Renal cortex interstitium (tissue), 15 donors: Measurements from ENCODE around the gene KLF6. TPM values are rescaled to one million over a fixed set of nuclear protein-coding genes. Genes with fewer than 3 reads are reported as not detected.

ENCODE experiments used
- DNase-seq, 11 donors: peaks; one replicate each; pipeline ENCODE4 v3.0.0-alpha.2; 2013; ENCODE audit warnings: low read depth in 9 of 11, low spot score in 4 of 11; ENCODE audit errors: extremely low read depth in 1 of 11
- long read RNA-seq, 16 experiments: transcript quantifications; one replicate each; lab custom pipeline, GENCODE V29; 2026
- polyA plus RNA-seq, 3 donors: library from polyadenylated mRNA; unstranded; fragments of 120-200 nt; gene quantifications; one replicate each; pipeline ENCODE4 v1.2.1, GENCODE V29; 2013; ENCODE audit not compliant: insufficient read length in 3 of 3

Gene KLF6
- polyA plus RNA-seq, result 10 to 100 TPM; 51.3 to 64.1 (median 61.4) TPM
- long read RNA-seq, donor 1, full-length matches to known transcripts, result 16 of 24 reads
- long read RNA-seq, donor 1, partial matches to known transcripts, result 8 of 24 reads
- long read RNA-seq, donor 1, other reads (novel, unspliced or antisense), result 0 of 24 reads
- long read RNA-seq, donor 2, full-length matches to known transcripts, result 17 of 17 reads
- long read RNA-seq, donor 2, partial matches to known transcripts, result 0 of 17 reads
- long read RNA-seq, donor 2, other reads (novel, unspliced or antisense), result 0 of 17 reads
- long read RNA-seq, donor 3, full-length matches to known transcripts, result 36 of 36 reads
- long read RNA-seq, donor 3, partial matches to known transcripts, result 0 of 36 reads
- long read RNA-seq, donor 3, other reads (novel, unspliced or antisense), result 0 of 36 reads
- long read RNA-seq, donor 4, full-length matches to known transcripts, result 11 of 11 reads
- long read RNA-seq, donor 4, partial matches to known transcripts, result 0 of 11 reads
- long read RNA-seq, donor 4, other reads (novel, unspliced or antisense), result 0 of 11 reads
- long read RNA-seq, donor 5, result 0 reads
- long read RNA-seq, donor 6, full-length matches to known transcripts, result 20 of 28 reads
- long read RNA-seq, donor 6, partial matches to known transcripts, result 8 of 28 reads
- long read RNA-seq, donor 6, other reads (novel, unspliced or antisense), result 0 of 28 reads
- long read RNA-seq, donor 7, full-length matches to known transcripts, result 16 of 16 reads
- long read RNA-seq, donor 7, partial matches to known transcripts, result 0 of 16 reads
- long read RNA-seq, donor 7, other reads (novel, unspliced or antisense), result 0 of 16 reads
- long read RNA-seq, donor 8, full-length matches to known transcripts, result 18 of 18 reads
- long read RNA-seq, donor 8, partial matches to known transcripts, result 0 of 18 reads
- long read RNA-seq, donor 8, other reads (novel, unspliced or antisense), result 0 of 18 reads
- long read RNA-seq, donor 9, full-length matches to known transcripts, result 17 of 17 reads
- long read RNA-seq, donor 9, partial matches to known transcripts, result 0 of 17 reads
- long read RNA-seq, donor 9, other reads (novel, unspliced or antisense), result 0 of 17 reads
- long read RNA-seq, donor 10, full-length matches to known transcripts, result 18 of 18 reads
- long read RNA-seq, donor 10, partial matches to known transcripts, result 0 of 18 reads
- long read RNA-seq, donor 10, other reads (novel, unspliced or antisense), result 0 of 18 reads
- long read RNA-seq, donor 11, full-length matches to known transcripts, result 18 of 18 reads
- long read RNA-seq, donor 11, partial matches to known transcripts, result 0 of 18 reads
- long read RNA-seq, donor 11, other reads (novel, unspliced or antisense), result 0 of 18 reads
- long read RNA-seq, donor 12, full-length matches to known transcripts, result 12 of 12 reads
- long read RNA-seq, donor 12, partial matches to known transcripts, result 0 of 12 reads
- long read RNA-seq, donor 12, other reads (novel, unspliced or antisense), result 0 of 12 reads
- long read RNA-seq, donor 13, result 0 reads
- long read RNA-seq, donor 14, full-length matches to known transcripts, result 21 of 21 reads
- long read RNA-seq, donor 14, partial matches to known transcripts, result 0 of 21 reads
- long read RNA-seq, donor 14, other reads (novel, unspliced or antisense), result 0 of 21 reads
- long read RNA-seq, donor 15, full-length matches to known transcripts, result 13 of 13 reads
- long read RNA-seq, donor 15, partial matches to known transcripts, result 0 of 13 reads
- long read RNA-seq, donor 15, other reads (novel, unspliced or antisense), result 0 of 13 reads
- long read RNA-seq, donor 16, full-length matches to known transcripts, result 50 of 50 reads
- long read RNA-seq, donor 16, partial matches to known transcripts, result 0 of 50 reads
- long read RNA-seq, donor 16, other reads (novel, unspliced or antisense), result 0 of 50 reads

- DNase-seq, result peak in 1 of 11 donors; percentile 51
Observed at GRCh38 chr10:3784510-3785250, at the start of gene KLF6. KLF6 (minus strand) TSS chr10:3785209; CDS start chr10:3785014, 195 bp downstream.

GRCh38 chr10:3834404-3834803 lies 49.4 kb upstream of the KLF6 start:
- no peak for DNase-seq

DNA sequence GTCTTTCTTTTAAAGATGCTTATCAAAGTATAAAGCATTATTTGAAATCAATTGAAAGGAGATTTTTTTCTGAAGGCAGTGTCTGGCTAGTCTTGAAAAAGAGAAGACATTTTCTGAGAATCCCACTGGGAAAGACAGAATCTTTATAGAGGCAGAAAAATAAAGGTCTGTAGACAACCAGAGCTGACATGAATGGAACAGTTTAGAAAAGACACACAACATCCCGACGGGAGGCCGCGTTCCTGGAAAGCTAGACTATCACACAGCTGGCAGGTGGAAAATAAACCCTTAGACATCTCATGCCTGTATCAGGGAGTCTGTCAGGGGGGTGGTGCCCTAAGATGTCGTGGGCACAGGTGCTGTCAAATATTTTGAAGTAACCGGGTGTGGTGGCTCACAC lies 48.0 kb upstream of the KLF6 start:
- no peak for DNase-seq

- no peak for DNase-seq
Observed at GRCh38 chr10:3832022-3832786, 47.2 kb upstream of the KLF6 start.

DNA sequence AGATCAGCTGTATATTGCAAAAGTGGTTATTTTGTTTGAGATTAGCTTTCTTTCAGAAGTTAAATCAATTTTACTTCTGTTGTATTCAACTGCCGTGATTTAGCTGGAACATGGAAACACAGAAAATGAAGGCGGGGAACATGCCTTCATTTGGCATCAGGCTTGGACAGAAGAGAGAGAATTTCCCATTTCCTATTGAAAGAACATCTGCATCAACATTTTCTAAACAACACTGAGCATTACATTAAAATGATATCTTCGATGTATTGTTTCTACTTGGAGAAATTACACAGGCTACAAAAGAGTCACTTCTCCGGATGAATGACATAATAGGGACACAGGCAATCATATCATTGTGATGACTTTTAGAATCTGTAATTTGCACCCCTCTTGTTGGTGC lies 46.6 kb upstream of the KLF6 start:
- no peak for DNase-seq

- DNase-seq, result no peak
Observed at GRCh38 chr10:3830946-3831345, 45.9 kb upstream of the KLF6 start.

- no peak for DNase-seq
Observed at GRCh38 chr10:3829156-3830050, 44.4 kb upstream of the KLF6 start.

- DNase-seq, result peak in 1 of 11 donors; percentile 68
Observed at GRCh38 chr10:3828404-3829155, 43.6 kb upstream of the KLF6 start.

GRCh38 chr10:3827768-3828403 lies 42.9 kb upstream of the KLF6 start:
- no peak for DNase-seq

- DNase-seq, result no peak
Observed at GRCh38 chr10:3827266-3827665, 42.3 kb upstream of the KLF6 start.

DNA sequence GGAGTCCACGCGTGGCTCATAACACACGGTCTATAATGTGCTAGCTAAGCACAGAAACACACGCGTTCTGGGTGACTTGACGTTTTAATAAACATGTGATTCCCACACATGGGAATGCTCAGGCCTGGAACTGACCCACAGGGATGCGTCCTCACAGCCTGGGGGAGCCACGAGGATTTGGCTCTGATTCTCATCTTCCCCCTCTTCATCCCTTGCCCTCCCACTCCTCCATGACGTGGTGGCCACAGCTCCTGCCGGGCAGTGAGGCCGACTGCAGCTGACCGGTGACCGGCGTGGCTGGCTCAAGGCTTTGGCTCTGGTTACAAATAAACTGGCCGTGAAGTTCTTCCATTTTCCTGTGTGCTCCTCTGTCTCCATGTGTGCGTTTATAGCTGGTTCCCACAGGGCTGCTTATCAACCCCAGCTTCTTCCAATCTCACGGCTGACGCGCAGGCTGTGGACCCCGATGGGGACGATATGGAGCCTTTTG lies 40.9 kb upstream of the KLF6 start:
- no peak for DNase-seq

DNA sequence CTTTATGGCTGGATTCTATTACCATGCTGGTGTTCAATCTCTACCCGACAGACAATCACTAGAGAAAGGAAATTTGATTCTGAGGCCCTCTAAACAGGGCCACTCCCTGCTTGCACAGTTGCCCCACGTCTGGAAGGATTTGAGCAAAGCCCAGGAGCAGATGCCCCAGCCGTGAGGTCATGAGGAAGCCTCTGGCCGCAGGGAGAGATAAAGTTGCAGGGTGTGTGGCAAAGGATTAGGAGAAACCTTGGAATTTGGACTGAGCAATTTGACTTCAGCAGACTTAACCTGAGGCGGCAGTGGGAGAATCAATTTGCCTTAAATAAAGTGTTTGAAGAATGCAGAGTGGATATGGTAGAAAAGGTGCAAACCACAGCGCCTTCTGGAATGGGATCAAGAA lies 40.2 kb upstream of the KLF6 start:
- DNase-seq, result no peak

DNA sequence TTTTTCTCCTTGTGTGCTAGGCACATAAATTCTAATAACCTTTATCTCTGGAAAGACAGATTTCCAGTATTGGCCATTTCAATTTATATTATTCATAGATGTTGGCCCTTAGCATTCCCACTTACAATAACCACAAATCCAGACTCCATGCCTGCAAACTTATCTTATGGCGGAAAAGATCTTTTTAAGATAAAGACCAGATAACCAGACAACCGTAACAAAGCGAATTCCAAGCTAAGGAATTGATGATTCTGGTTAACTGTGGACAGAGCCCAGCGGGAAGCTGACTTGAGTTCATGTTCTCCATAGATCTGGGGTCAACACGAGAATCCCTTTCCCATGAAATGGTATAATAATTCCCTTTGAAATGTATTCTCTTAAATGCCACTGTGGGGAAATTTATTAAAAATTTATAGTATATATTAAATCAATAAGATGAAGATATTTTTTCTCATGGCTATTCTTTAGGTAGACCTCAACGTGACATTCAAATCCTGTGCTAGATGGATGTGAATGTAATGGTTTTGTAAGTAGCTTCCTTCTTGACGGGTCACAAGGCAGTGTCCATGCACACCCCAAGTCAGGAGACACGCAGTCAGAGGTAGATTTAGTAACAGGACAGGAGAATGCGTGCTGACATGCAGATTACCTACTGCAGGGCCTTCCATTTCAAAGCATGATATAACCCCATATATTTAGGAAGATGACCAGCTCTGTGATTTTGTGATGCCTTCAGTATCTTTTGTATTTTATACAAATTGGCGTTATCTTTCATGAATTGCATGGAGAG lies 37.7 kb upstream of the KLF6 start:
- DNase-seq, result no peak

DNA sequence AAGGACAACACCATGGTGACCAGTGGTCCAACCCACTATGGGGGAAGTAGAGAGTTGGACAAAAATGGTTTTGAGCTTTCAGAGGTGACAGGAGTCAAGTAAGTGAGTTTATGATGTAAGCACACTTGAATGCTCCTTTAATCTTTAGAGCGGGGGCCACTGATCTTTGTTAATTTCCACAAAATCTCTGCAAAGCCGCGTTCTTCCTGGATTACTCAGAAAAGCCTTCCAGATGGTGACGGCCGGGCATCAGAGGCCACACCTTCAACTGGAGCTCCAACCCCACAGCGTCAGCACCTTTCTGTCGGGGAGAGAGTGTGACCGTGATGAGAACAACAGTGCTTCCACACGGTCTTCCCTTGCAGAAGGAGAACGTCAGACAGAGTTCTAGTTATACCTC lies 35.2 kb upstream of the KLF6 start:
- no peak for DNase-seq
